Neuronal stem cell (in vitro differentiated cells): ENCODE measurements around the gene THOC6.

Experiments used
- DNase-seq: peaks from one replicate; pipeline ENCODE4 v3.0.0-alpha.2; 2013; ENCODE audit warnings: low spot score
- H2AFZ ChIP-seq: one replicate; pipeline ENCODE4 v1.6.1; 2013; ENCODE audit warnings: mild to moderate bottlenecking, low read length, inconsistent platforms
- H2AK5ac ChIP-seq: 2 replicates; pipeline ENCODE4 v1.6.1; 2013; ENCODE audit warnings: low read depth, mild to moderate bottlenecking, inconsistent platforms, low read length, moderate library complexity, mixed read lengths
- H2BK120ac ChIP-seq: 2 replicates; pipeline ENCODE4 v1.6.1; 2013; ENCODE audit warnings: low read depth, mild to moderate bottlenecking, inconsistent platforms, low read length, moderate library complexity, mixed read lengths
- H2BK12ac ChIP-seq: one replicate; pipeline ENCODE4 v1.6.1; 2013; ENCODE audit warnings: low read length, inconsistent platforms
- H2BK15ac ChIP-seq: 2 replicates; pipeline ENCODE4 v1.6.1; 2013; ENCODE audit warnings: mild to moderate bottlenecking, low read length, inconsistent platforms, mixed read lengths
- H2BK5ac ChIP-seq: one replicate; pipeline ENCODE4 v1.6.1; 2013; ENCODE audit warnings: inconsistent platforms, mild to moderate bottlenecking, low read length, moderate library complexity
- H3K14ac ChIP-seq: one replicate; pipeline ENCODE4 v1.6.1; 2013; ENCODE audit warnings: low read length, inconsistent platforms
- H3K18ac ChIP-seq: 2 replicates; pipeline ENCODE4 v1.6.1; 2013; ENCODE audit warnings: low read length, inconsistent platforms
- H3K23ac ChIP-seq: 2 replicates; pipeline ENCODE4 v1.6.1; 2013; ENCODE audit warnings: low read depth, mild to moderate bottlenecking, mixed read lengths, low read length, inconsistent platforms; ENCODE audit not compliant: poor library complexity
- H3K27ac ChIP-seq: replicated peaks from 3 replicates; pipeline ENCODE4 v1.5.1; 2013; ENCODE audit warnings: low read length, inconsistent platforms
- H3K27me3 ChIP-seq, 3 experiments: 2 replicates each; pipeline ENCODE4 v1.6.1; 2013; ENCODE audit warnings: low read length in 3 of 3, mild to moderate bottlenecking in 2 of 3, inconsistent platforms in 1 of 3, low read depth in 1 of 3, mixed read lengths in 1 of 3, moderate library complexity in 1 of 3; ENCODE audit not compliant: control insufficient read depth in 3 of 3, insufficient read depth in 3 of 3
- H3K36me3 ChIP-seq, 2 donors: replicated peaks in 1 of 2; 2 replicates each; pipeline ENCODE4 v1.6.1; 2013; ENCODE audit warnings: low read length in 2 of 2; ENCODE audit not compliant: control insufficient read depth in 2 of 2, insufficient read depth in 2 of 2
- H3K4ac ChIP-seq: 2 replicates; pipeline ENCODE4 v1.6.1; 2013; ENCODE audit warnings: inconsistent platforms, mild to moderate bottlenecking, low read length, moderate library complexity
- H3K4me1 ChIP-seq, 2 donors: 1 replicate in 1 of 2; 2 replicates in 1 of 2; pipeline ENCODE4 v1.6.1; 2013; ENCODE audit warnings: low read length in 2 of 2, low read depth in 1 of 2; ENCODE audit not compliant: control insufficient read depth in 2 of 2, insufficient read depth in 1 of 2
- H3K4me2 ChIP-seq: one replicate; pipeline ENCODE4 v1.6.1; 2013; ENCODE audit warnings: mild to moderate bottlenecking, low read length, inconsistent platforms; ENCODE audit not compliant: insufficient read depth, poor library complexity, severe bottlenecking
- H3K4me3 ChIP-seq, 2 donors: 2 replicates each; pipeline ENCODE4 v1.5.1; 2013; ENCODE audit warnings: low read length in 2 of 2, mild to moderate bottlenecking in 2 of 2, inconsistent platforms in 1 of 2, moderate library complexity in 1 of 2
- H3K79me1 ChIP-seq: one replicate; pipeline ENCODE4 v1.6.1; 2013; ENCODE audit warnings: low read depth, mild to moderate bottlenecking, inconsistent platforms, low read length, moderate library complexity
- H3K9ac ChIP-seq: one replicate; pipeline ENCODE4 v1.6.1; 2013; ENCODE audit warnings: mild to moderate bottlenecking, low read depth, low read length, inconsistent platforms; ENCODE audit not compliant: poor library complexity
- H3K9me3 ChIP-seq, 2 donors: replicated peaks in 1 of 2; 2 replicates each; pipeline versions ENCODE3 to v1.6.1; 2013; ENCODE audit warnings: low read length in 2 of 2, mild to moderate bottlenecking in 2 of 2, inconsistent platforms in 1 of 2, low read depth in 1 of 2, mixed read lengths in 1 of 2, moderate library complexity in 1 of 2; ENCODE audit not compliant: control insufficient read depth in 2 of 2, insufficient read depth in 1 of 2
- H4K8ac ChIP-seq: one replicate; pipeline ENCODE4 v1.6.1; 2013; ENCODE audit warnings: low read depth, mild to moderate bottlenecking, inconsistent platforms, low read length, moderate library complexity
- H4K91ac ChIP-seq: one replicate; pipeline ENCODE4 v1.6.1; 2013; ENCODE audit warnings: low read length, low read depth, mild to moderate bottlenecking, inconsistent platforms; ENCODE audit not compliant: poor library complexity
- WGBS, 2 donors: extraction: QIAGEN DNeasy Blood & Tissue Kit; methylation state at CpG; one replicate each; pipeline ENCODE4 v1.1.7; 2013; ENCODE audit warnings: missing lambda C conversion rate in 2 of 2, mixed read lengths in 1 of 2; ENCODE audit not compliant: insufficient read length in 2 of 2, insufficient replicate concordance in 1 of 2; ENCODE audit errors: extremely low coverage in 2 of 2; 5-methylcytosine and 5-hydroxymethylcytosine counted together

THOC6 gene

GRCh38 chr16:3015865-3016521 lies 7.8 kb upstream of the THOC6 start:
- Histone ChIP-seq H3K4me1 (peaks cover 2 to 13% of the 10 kb centered on the region in 2 donors), H3K4ac (no peak overlapping the region), H3K4me3 (no peak overlapping the region), H2AK5ac (no peak overlapping the region), H3K27ac (no peak overlapping the region), H2BK15ac (no peak overlapping the region), H3K27me3 (peaks cover 9 to 60% (median 35%) of the 10 kb centered on the region in 3 experiments), H2AFZ (no peak overlapping the region), H3K18ac (peak overlapping the region; percentile 22), H4K91ac (no peak overlapping the region), H3K9me3 (no peaks in the 10 kb centered on the region), H4K8ac (no peak overlapping the region), H2BK120ac (no peak overlapping the region), H3K79me1 (peaks cover 6% of the 10 kb centered on the region), H3K23ac (no peak overlapping the region), H3K4me2 (no peak overlapping the region), H2BK12ac (peak overlapping the region; percentile 84), H2BK5ac (no peak overlapping the region), H3K14ac (no peak overlapping the region), H3K9ac (no peak overlapping the region), H3K36me3 (no peaks in the 10 kb centered on the region)
- no peak for DNase-seq
- no CpG with 5 or more reads among the region's 13 CpGs for WGBS, 2 donors

- Histone ChIP-seq H2BK12ac (no peak overlapping the region), H3K4me3 (peak overlapping the region in 1 of 2 donors; percentile 76), H3K79me1 (peaks cover 6% of the 10 kb centered on the region), H3K9me3 (no peaks in the 10 kb centered on the region), H3K4me1 (peaks cover 11 to 18% of the 10 kb centered on the region in 2 donors), H4K91ac (no peak overlapping the region), H3K14ac (peak overlapping the region; percentile 38), H2BK15ac (peak overlapping the region; percentile 83), H2AK5ac (peak overlapping the region; percentile 36), H2AFZ (no peak overlapping the region), H3K18ac (peak overlapping the region; percentile 85), H3K4ac (no peak overlapping the region), H3K9ac (no peak overlapping the region), H2BK120ac (no peak overlapping the region), H3K23ac (no peak overlapping the region), H3K27me3 (peaks cover 7 to 47% (median 26%) of the 10 kb centered on the region in 3 experiments), H3K27ac (no peak overlapping the region), H3K4me2 (peak overlapping the region; percentile 84), H3K36me3 (no peaks in the 10 kb centered on the region), H2BK5ac (peak overlapping the region; percentile 39), H4K8ac (no peak overlapping the region)
- no peak for DNase-seq
- no CpG with 5 or more reads among the region's 20 CpGs for WGBS, 2 donors
Measured at GRCh38 chr16:3017344-3017743, 6.5 kb upstream of the THOC6 start.

GRCh38 chr16:3017794-3018506 lies 5.9 kb upstream of the THOC6 start, which contains the start of gene CLDN6:
CLDN6 (minus strand) TSS chr16:3018183; CDS start chr16:3016021, 2,162 bp downstream.
- H4K8ac ChIP-seq: peak within 1 kb of the TSS; percentile 92
- peak; percentile 77 for DNase-seq
- no CpG with 5 or more reads among the region's 52 CpGs for WGBS, 2 donors
- H2BK5ac ChIP-seq: peak within 1 kb of the TSS; percentile 39
- H2BK12ac ChIP-seq: no peak within 1 kb of the TSS
- no peaks in the 10 kb centered on the region for H3K9me3 ChIP-seq
- H3K4ac ChIP-seq: no peak within 1 kb of the TSS
- H3K36me3 ChIP-seq: no peaks in the 10 kb centered on the region
- peaks cover 17 to 22% of the 10 kb centered on the region in 2 donors for H3K4me1 ChIP-seq
- H3K27me3 ChIP-seq: peaks cover 7 to 41% (median 20%) of the 10 kb centered on the region in 3 experiments
- peak within 1 kb of the TSS; percentile 34 for H3K9ac ChIP-seq
- peak within 1 kb of the TSS; percentile 94 for H3K18ac ChIP-seq
- H3K4me3 ChIP-seq: peak within 1 kb of the TSS in 1 of 2 donors; percentile 78
- H2BK15ac ChIP-seq: peak within 1 kb of the TSS; percentile 83
- peak within 1 kb of the TSS; percentile 84 for H3K4me2 ChIP-seq
- peak within 1 kb of the TSS; percentile 34 for H2AFZ ChIP-seq
- H3K14ac ChIP-seq: peak within 1 kb of the TSS; percentile 38
- H2AK5ac ChIP-seq: peak within 1 kb of the TSS; percentile 36
- peak within 1 kb of the TSS; percentile 94 for H3K23ac ChIP-seq
- H4K91ac ChIP-seq: no peak within 1 kb of the TSS
- no peak within 1 kb of the TSS for H3K27ac ChIP-seq
- no peak within 1 kb of the TSS for H2BK120ac ChIP-seq
- peaks cover 6% of the 10 kb centered on the region for H3K79me1 ChIP-seq
